ENCODE measurements around the gene CPNE1.

- TF ChIP-seq, protein P1, sequence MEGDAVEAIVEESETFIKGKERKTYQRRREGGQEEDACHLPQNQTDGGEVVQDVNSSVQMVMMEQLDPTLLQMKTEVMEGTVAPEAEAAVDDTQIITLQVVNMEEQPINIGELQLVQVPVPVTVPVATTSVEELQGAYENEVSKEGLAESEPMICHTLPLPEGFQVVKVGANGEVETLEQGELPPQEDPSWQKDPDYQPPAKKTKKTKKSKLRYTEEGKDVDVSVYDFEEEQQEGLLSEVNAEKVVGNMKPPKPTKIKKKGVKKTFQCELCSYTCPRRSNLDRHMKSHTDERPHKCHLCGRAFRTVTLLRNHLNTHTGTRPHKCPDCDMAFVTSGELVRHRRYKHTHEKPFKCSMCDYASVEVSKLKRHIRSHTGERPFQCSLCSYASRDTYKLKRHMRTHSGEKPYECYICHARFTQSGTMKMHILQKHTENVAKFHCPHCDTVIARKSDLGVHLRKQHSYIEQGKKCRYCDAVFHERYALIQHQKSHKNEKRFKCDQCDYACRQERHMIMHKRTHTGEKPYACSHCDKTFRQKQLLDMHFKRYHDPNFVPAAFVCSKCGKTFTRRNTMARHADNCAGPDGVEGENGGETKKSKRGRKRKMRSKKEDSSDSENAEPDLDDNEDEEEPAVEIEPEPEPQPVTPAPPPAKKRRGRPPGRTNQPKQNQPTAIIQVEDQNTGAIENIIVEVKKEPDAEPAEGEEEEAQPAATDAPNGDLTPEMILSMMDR (IDR thresholded peaks at IDR 0.05), result no peak
- no peak for TF ChIP-seq POLR2A (IDR thresholded peaks at IDR 0.05)
Observed at GRCh38 chr20:35651958-35652357, 12.7 kb downstream of the CPNE1 start.
